HL-60 (cell line): ENCODE measurements around the gene LRRK1.

Experiments used
- DNase-seq, 2 experiments: peaks; one replicate each; pipeline ENCODE4 v3.0.0-alpha.2; 2010 to 2020; ENCODE audit warnings: low read depth in 1 of 2, low spot score in 1 of 2
- H3K27ac ChIP-seq: fragments of 250-450 bp; sonication (Bioruptor Pico); replicated peaks from 2 replicates; pipeline ENCODE4 v1.5.1; 2020; ENCODE audit warnings: mild to moderate bottlenecking, moderate library complexity
- H3K27me3 ChIP-seq: fragments of 250-450 bp; sonication (Bioruptor Pico); 2 replicates; pipeline ENCODE4 v1.5.1; 2021; ENCODE audit warnings: mild to moderate bottlenecking, moderate library complexity; ENCODE audit not compliant: insufficient read depth, poor library complexity, severe bottlenecking
- H3K4me3 ChIP-seq: replicated peaks from 2 replicates; pipeline ENCODE4 v1.5.1; 2011; ENCODE audit warnings: mild to moderate bottlenecking, control low read depth, low read length; ENCODE audit not compliant: insufficient read depth
- CTCF ChIP-seq: IDR thresholded peaks from one replicate; pipeline ENCODE4 v1.5.1; 2011; ENCODE audit warnings: low read length, control low read depth, inconsistent platforms; ENCODE audit not compliant: insufficient read depth
- GABPA ChIP-seq: IDR thresholded peaks from 2 replicates; pipeline ENCODE4 v1.6.1; 2012; ENCODE audit warnings: low read depth
- POLR2AphosphoS5 ChIP-seq: IDR thresholded peaks from 2 replicates; pipeline ENCODE4 v1.6.1; 2012; ENCODE audit warnings: low read depth
- REST ChIP-seq: IDR thresholded peaks from 2 replicates; pipeline ENCODE4 v1.6.1; 2012; ENCODE audit warnings: low read depth; ENCODE audit not compliant: insufficient replicate concordance
- SPI1 ChIP-seq: IDR thresholded peaks from 2 replicates; pipeline ENCODE4 v1.6.1; 2012; ENCODE audit warnings: low read depth, mild to moderate bottlenecking, borderline replicate concordance

LRRK1 gene

GRCh38 chr15:100897221-100898151 lies 21.7 kb upstream of the LRRK1 start:
- no peak for DNase-seq
- H3K27ac ChIP-seq, result no peak overlapping the region
- TF ChIP-seq POLR2AphosphoS5 (no peak), SPI1 (no peak), CTCF (no peak), REST (no peak), GABPA (no peak)
- H3K4me3 ChIP-seq, result no peak overlapping the region
- H3K27me3 ChIP-seq, result peaks cover 2% of the 10 kb centered on the region

- TF ChIP-seq REST, result no peak
- no peak overlapping the region for H3K4me3 ChIP-seq
- no peak for DNase-seq
- H3K27ac ChIP-seq, result no peak overlapping the region
- H3K27me3 ChIP-seq, result peaks cover 2% of the 10 kb centered on the region
These were observed 21.0 kb upstream of the LRRK1 start for GRCh38 chr15:100898152-100898490.

- peaks cover 2% of the 10 kb centered on the region for H3K27me3 ChIP-seq
- DNase-seq, result no peak
- no peak overlapping the region for H3K4me3 ChIP-seq
- H3K27ac ChIP-seq, result no peak overlapping the region
- TF ChIP-seq SPI1 (no peak), CTCF (no peak), GABPA (no peak), POLR2AphosphoS5 (no peak), REST (no peak)
These were observed 20.3 kb upstream of the LRRK1 start for GRCh38 chr15:100898661-100899462.
